GM12872 (cell line): ENCODE measurements around the gene FRMD8.

Source experiments
- TF ChIP-seq, protein P1 (sequence below): IDR thresholded peaks from 3 replicates; pipeline ENCODE4 v1.5.1; 2011; ENCODE audit warnings: low read depth, mild to moderate bottlenecking, low read length, moderate library complexity; ENCODE audit not compliant: insufficient read depth

The FRMD8 gene

DNA sequence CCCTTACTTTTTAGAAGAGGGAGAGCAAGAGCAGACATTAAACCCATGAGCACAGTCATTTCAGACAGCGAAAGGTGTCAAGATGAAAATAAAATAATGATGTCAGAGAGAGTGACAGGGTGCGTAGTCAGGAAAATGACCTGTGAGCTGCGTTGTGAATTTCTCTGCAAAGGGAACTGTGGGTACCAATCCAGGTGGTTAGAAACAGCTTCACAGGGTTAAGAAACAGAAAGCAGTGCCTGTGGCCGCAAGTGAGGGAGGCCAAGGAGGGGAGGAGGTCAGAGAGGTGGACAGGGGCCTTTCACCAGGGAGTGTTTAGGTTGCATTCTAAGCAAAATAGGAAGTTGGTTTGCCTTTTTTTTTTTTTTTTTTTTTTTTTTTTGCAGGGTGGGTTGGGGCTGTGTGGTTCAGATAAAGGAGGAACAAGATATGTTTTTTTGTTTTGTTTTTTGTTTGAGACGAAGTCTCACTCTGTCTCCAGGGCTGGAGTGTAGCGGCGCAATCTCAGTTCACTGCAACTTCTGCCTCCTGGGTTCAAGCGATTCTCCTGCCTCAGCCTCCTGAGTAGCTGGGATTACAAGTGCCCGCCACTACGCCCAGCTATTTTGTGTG, 24.0 kb upstream of the FRMD8 start:
- TF ChIP-seq, protein P1, sequence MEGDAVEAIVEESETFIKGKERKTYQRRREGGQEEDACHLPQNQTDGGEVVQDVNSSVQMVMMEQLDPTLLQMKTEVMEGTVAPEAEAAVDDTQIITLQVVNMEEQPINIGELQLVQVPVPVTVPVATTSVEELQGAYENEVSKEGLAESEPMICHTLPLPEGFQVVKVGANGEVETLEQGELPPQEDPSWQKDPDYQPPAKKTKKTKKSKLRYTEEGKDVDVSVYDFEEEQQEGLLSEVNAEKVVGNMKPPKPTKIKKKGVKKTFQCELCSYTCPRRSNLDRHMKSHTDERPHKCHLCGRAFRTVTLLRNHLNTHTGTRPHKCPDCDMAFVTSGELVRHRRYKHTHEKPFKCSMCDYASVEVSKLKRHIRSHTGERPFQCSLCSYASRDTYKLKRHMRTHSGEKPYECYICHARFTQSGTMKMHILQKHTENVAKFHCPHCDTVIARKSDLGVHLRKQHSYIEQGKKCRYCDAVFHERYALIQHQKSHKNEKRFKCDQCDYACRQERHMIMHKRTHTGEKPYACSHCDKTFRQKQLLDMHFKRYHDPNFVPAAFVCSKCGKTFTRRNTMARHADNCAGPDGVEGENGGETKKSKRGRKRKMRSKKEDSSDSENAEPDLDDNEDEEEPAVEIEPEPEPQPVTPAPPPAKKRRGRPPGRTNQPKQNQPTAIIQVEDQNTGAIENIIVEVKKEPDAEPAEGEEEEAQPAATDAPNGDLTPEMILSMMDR, result no peak

GRCh38 chr11:65362966-65363365, 23.5 kb upstream of the FRMD8 start:
- TF ChIP-seq, protein P1, result no peak

- TF ChIP-seq, protein P1, result no peak
Measured at GRCh38 chr11:65363770-65364169, 22.7 kb upstream of the FRMD8 start.

- TF ChIP-seq, protein P1, result peak; percentile 84
Measured at GRCh38 chr11:65366340-65366773, 20.1 kb upstream of the FRMD8 start.

DNA sequence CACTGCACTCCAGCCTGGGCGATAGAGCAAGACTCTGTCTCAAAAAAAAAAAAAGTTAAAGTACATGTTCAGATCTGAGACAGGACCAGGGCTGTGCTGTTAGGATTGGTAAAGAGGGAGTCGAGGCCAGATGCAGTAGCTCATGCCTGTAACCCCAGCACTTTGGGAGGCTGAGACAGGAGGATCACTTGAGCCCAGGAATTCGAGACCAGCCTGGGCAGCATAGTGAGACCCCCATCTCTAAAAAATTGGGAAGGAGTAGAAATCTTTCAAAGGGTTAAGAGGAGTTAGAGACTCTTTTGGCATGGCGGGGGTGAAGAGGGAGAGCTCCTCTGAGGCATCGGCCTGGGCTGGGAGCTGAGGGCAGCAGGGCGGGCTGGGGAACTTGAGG, 15.8 kb upstream of the FRMD8 start:
- TF ChIP-seq, protein P1, result no peak

DNA sequence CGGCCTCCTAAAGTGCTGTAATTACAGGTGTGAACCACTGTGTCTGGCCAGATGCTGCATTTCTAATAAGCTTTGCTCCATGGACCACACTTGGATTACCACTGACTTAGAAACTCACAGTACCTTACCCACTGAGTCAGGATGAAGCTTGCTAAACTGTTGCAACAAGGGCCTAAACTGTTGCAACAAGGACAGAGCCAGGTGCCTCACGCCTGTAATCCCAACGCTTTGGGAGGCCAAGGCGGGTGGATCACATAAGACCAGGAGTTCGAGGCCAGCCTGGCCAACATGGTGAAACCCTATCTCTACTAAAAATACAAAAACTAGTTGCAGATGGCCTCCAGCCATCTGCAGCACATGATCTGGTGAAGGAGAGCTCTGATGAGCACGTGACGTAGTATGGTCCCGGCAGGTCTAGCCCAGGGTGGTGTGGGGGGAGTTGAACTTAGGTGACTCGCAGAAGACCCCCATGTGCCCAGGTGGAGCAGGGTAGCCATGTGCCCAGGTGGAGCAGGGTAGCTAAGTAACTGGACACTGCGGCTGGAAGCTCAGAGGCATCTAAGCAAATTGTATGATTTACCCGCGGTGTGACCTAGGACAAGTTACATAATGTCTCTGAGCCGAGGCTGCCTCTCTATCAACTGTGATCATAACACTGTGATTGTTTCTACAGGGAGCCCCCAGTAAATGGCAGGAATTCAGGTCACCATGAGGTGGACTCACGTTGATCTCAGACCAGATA, 12.4 kb upstream of the FRMD8 start:
- TF ChIP-seq, protein P1, result no peak

GRCh38 chr11:65375012-65375411, 11.4 kb upstream of the FRMD8 start:
- TF ChIP-seq, protein P1, result no peak
